ENCODE results near the gene FAM131B.

The FAM131B gene

DNA sequence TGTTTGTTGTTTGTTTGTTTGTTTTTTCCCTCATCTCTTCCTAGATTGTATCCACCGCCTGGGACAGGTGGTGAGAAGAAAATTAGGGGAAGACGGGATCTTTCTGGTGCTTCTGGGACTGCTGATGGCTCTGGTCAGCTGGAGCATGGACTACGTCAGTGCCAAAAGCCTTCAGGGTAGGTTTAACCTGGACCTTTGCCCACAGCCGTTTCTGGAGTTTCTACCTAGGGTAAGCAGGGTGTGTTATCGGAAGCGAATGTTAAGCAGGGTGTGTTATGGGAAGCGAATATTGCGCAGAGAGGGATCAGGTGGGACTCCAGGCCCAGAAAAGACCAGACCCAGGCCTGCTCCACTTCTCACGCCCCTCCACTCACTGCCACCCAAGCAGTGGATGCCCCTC is 41.9 kb downstream of the FAM131B start:
- no peak for DNase-seq

DNA sequence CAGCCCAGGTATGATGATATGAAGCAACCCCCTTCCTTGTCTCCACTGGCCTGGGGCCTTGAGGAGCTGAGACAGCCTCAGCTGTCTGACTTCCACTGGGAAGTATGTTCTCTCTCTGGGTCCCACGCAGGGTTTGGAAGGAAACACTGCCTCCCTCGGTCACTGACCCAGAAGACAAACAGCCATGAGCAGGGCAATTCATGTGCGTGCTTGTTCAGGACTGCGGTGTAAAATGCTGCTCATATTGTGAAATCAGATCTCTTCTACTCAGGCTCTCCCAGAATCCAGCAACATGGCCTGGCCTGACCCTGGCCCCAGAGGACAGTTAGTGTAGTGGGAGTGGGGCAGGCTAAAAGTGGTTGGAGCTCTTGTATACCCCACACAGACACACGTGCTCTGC is 43.9 kb downstream of the FAM131B start:
- peak; percentile 73 for DNase-seq

DNA sequence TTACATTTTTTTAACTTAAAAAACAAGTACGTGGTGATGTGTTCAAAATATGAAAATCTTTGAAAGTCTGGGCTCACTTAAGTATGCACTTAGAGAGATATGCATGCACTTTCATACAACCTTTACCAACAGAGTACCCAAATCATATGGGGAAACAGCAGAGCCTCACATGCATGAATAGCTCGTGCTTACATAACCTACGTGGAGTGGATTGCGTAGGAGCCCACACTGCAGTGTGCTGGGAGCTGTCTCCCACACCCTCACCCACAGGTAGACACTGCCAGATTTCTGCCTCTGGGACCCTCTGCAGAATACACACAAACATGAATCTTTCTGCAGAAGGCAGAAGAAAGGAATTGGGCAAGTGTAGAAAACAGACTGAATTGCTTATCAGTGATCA is 46.0 kb downstream of the FAM131B start:
- DNase-seq = no peak

DNA sequence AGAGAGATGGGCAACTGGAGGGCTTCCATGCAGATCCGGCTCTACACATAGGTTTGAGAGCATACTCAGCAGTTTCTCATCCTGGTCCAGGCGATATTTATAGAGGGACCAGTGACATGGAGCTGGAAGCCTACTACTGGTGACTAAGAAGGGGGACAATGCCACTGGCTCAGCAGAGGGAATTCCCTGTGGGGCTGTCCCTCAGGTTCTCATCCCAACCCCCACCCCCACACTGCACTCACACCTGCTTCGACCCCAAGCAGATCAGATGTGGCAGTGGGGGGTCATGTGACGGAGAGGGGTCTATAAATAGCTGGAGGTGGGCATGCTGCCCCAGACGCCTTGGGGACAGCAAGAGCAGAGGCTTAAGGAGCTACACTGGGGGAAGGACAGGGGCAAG is 46.7 kb downstream of the FAM131B start, which contains the start of gene CLCN1:
CLCN1 (plus strand) TSS at position 336 of the 400 bp plus-strand sequence. CDS start 102 bp downstream, outside the sequence.
- DNase-seq = no peak

DNA sequence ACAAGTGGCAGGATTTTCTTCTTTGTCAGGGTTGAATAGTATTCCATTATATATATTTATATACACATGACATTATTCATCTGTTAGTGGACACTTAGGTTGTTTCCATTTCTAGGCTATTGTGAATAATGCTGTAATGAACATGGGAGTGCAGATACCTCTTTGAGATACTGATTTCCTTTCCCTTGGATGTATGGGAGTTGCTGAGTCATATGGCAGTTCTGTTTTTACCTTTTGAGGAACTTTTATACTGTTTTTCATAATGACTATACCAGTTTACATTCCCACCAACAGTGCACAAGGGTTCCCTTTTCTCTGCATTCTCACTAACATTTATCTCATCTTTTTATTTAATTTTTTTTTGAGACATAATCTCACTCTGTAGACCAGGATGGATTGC is 48.4 kb downstream of the FAM131B start:
- peak; percentile 10 for DNase-seq

DNA sequence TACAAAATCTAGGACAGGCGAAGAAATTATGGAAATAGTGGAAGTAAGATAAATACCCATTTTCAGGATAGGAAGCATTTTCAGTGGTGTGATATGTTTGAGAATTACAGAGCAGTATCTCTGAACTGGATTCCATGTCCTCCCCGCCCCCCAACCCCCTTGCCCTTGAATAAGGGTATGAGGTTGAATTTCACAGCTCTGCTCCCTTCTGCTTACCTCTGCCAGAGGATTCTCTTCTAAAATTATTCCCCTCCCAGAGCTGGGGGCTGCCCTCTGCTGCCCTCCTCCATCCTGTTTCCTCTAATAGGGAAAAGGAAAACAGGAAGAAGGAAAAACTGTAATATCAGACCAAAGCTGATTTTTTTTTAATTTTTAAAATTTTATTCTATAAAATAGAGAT is 53.9 kb downstream of the FAM131B start:
- no peak for DNase-seq

DNA sequence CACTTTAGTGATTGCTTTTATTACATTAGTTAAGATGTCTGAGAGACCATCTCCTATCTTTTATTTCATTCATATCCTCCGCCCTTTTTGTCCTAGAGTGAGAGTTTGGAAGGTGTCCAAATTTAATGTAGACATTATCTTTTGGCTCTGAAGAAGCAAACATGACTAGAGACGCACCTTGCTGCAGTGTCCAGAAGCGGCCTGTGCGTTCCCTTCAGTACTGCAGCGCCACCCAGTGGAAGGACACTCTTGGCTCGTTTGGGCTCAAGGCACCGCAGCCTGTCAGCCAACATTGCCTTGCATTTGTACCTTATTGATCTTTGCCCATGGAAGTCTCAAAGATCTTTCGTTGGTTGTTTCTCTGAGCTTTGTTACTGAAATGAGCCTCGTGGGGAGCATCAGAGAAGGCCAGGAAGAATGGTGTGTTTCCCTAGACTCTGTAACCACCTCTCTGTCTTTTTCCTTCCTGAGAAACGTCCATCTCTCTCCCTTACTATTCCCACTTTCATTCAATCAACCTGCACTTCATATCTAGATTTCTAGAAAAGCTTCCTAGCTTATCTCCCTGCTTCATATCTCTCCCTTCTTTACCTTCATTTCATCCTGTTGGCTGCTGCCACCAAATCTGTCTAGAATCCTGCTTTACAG is 57.0 kb downstream of the FAM131B start:
- DNase-seq = peak; percentile 43

DNA sequence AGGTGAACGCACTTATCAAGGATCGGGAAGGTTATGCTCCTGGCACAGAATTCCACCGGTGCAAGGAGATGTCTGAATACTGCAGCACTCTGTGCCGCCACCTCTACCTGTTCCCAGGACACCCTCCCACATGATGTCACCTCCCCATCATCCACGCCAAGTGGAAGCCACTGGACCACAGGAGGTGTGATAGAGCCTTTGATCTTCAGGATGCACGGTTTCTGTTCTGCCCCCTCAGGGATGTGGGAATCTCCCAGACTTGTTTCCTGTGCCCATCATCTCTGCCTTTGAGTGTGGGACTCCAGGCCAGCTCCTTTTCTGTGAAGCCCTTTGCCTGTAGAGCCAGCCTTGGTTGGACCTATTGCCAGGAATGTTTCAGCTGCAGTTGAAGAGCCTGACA is 57.6 kb downstream of the FAM131B start:
- DNase-seq = no peak

DNA sequence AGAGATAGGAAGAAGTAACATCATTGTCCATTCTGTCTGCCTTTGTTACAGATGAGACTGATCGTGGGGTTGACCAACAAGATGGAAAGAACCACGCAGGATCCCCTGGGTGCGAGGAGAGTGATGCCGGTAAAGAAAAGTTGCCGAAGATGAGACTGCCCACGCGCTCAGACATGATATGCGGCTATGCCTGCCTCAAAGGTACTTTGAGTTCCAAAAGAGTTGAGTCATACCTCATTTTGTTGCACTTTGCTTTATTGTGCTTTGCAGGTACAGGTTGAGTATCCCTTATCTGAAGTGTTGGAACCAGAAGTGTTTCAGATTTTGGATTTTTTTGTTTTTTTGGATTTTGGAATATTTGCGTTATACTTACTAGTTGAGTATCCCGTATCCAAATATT is 58.8 kb downstream of the FAM131B start:
- no peak for DNase-seq
